Measurements from ENCODE around the gene EPHA7. TPM values are rescaled to one million over a fixed set of nuclear protein-coding genes. Genes with fewer than 3 reads are reported as not detected.

The EPHA7 gene
- total RNA-seq, 1 donor from 2014 or later, result 0.12 TPM

- no peak for ATAC-seq
These were observed 180.7 kb downstream of the EPHA7 start for GRCh38 chr6:93238632-93239031.

GRCh38 chr6:93235775-93236174, 183.6 kb downstream of the EPHA7 start:
- ATAC-seq, result no peak

GRCh38 chr6:93226822-93227221, 192.5 kb downstream of the EPHA7 start:
- no peak for ATAC-seq

- no peak for ATAC-seq
These were observed 197.1 kb downstream of the EPHA7 start for GRCh38 chr6:93222071-93222851.

- no peak for ATAC-seq
These were observed 199.9 kb downstream of the EPHA7 start for GRCh38 chr6:93219447-93219846.

- no peak for ATAC-seq
These were observed 201.3 kb downstream of the EPHA7 start for GRCh38 chr6:93218096-93218495.

- no peak for ATAC-seq
These were observed 206.3 kb downstream of the EPHA7 start for GRCh38 chr6:93213028-93213427.

GRCh38 chr6:93210908-93211307, 208.5 kb downstream of the EPHA7 start:
- no peak for ATAC-seq

- ATAC-seq, result no peak
These were observed 210.0 kb downstream of the EPHA7 start for GRCh38 chr6:93209358-93209757.

GRCh38 chr6:93196406-93196970, 222.9 kb downstream of the EPHA7 start:
- no peak for ATAC-seq

GRCh38 chr6:93194480-93194879, 224.9 kb downstream of the EPHA7 start:
- no peak for ATAC-seq

GRCh38 chr6:93193868-93194267, 225.5 kb downstream of the EPHA7 start:
- ATAC-seq, result no peak

Measured in esophagus mucosa (tissue), 1 donor.